ENCODE data around the gene RNF223.

RNF223 gene

GRCh38 chr1:1073743-1074587 is at the start of gene RNF223:
TSS of gene RNF223 (minus strand) at chr1:1074306. CDS start at chr1:1072566, 1,740 bp downstream.
- no peak for DNase-seq

GRCh38 chr1:1122981-1123480 is 48.9 kb upstream of the RNF223 start:
- no peak for DNase-seq

- DNase-seq, result peak; percentile 80 to 83
These were observed 48.1 kb upstream of the RNF223 start for GRCh38 chr1:1122078-1122811.

GRCh38 chr1:1121611-1122077 is 47.5 kb upstream of the RNF223 start:
- DNase-seq, result no peak

GRCh38 chr1:1120866-1121591 is 46.9 kb upstream of the RNF223 start:
- DNase-seq, result no peak

- DNase-seq, result no peak
These were observed 46.0 kb upstream of the RNF223 start for GRCh38 chr1:1120096-1120495.

GRCh38 chr1:1119272-1119890 is 45.3 kb upstream of the RNF223 start:
- DNase-seq, result no peak

GRCh38 chr1:1118876-1119220 is 44.7 kb upstream of the RNF223 start:
- DNase-seq, result no peak

- DNase-seq, result no peak
These were observed 44.1 kb upstream of the RNF223 start for GRCh38 chr1:1118011-1118875.

GRCh38 chr1:1117469-1117831 is 43.3 kb upstream of the RNF223 start:
- DNase-seq, result no peak

GRCh38 chr1:1116701-1117468 is 42.8 kb upstream of the RNF223 start:
- peak in 1 of 2 donors; percentile 29 for DNase-seq

- DNase-seq, result peak; percentile 99
These were observed 41.9 kb upstream of the RNF223 start, which contains the start of gene C1orf159 for GRCh38 chr1:1115786-1116700. TSS of gene C1orf159 (minus strand) at chr1:1116089. CDS start at chr1:1091543, 24,546 bp downstream.

GRCh38 chr1:1115136-1115785 is 41.2 kb upstream of the RNF223 start:
- DNase-seq, result no peak

GRCh38 chr1:1114431-1114830 is 40.3 kb upstream of the RNF223 start:
- no peak for DNase-seq

- no peak for DNase-seq
These were observed 38.3 kb upstream of the RNF223 start for GRCh38 chr1:1112237-1112985.

GRCh38 chr1:1111516-1112236 is 37.6 kb upstream of the RNF223 start:
- no peak for DNase-seq

- DNase-seq, result no peak
These were observed 36.5 kb upstream of the RNF223 start for GRCh38 chr1:1110561-1110971.

GRCh38 chr1:1109743-1110142 is 35.6 kb upstream of the RNF223 start:
- DNase-seq, result no peak
